ENCODE data around the gene FOXJ3. TPM values are rescaled to one million over a fixed set of nuclear protein-coding genes. Genes with fewer than 3 reads are reported as not detected.

The FOXJ3 gene
- total and polyA plus RNA-seq, 7 donors, result 14.4 to 53.8 (median 39.9) TPM

DNA sequence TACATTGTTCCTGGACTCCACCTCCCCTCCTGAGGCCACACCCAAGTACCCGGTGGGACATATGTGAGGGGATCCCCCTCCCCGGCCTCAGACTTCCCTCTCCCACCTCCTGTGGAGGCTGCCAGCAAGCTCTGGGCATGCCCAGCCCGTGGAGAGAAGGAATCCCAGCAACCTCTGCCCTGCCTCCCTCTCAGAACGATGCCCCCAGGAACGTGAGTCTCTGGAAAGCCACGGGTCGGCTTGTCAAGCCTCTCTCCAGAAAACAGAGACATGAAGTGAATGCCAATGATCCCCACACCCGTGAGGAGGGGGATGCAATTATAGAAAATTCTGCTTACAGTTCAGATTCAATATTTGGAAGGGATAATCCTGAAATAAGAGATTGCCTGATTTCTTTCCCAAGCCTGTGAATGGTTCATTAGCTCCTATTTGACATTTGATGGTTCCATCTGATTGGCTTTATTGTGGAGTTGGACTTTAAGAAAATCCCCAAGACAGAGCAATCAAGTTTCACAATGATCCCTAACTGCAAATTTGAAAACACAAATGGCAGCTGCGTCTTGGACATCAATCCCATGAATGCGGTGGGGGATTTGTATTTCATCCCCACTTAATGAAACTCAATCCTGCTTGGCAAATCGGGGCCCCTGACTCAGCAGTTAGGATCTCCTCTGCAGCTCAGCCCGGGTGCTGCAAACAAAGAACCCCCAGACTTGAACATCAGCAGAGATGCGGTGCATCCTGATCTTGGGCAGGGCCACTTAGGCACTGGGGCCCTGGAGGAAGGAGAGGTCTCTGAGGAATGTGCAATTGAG, 190.9 kb downstream of the FOXJ3 start:
- no peaks in the 10 kb centered on the region for H3K9me3 ChIP-seq
- intact Hi-C loops (cut with DNase I), result no loop called here
- WGBS, 2 donors, result 52 to 65% methylated on average over 13 of the region's 13 CpGs
- peaks cover 0 to 56% (median 34%) of the 10 kb centered on the region in 3 donors for H3K27me3 ChIP-seq
- no peaks in the 10 kb centered on the region for H3K4me1 ChIP-seq
- DNase-seq, result no peak
- no peak overlapping the region for H3K4me3 ChIP-seq
- no peak overlapping the region for H3K27ac ChIP-seq
- TF ChIP-seq, protein P1, sequence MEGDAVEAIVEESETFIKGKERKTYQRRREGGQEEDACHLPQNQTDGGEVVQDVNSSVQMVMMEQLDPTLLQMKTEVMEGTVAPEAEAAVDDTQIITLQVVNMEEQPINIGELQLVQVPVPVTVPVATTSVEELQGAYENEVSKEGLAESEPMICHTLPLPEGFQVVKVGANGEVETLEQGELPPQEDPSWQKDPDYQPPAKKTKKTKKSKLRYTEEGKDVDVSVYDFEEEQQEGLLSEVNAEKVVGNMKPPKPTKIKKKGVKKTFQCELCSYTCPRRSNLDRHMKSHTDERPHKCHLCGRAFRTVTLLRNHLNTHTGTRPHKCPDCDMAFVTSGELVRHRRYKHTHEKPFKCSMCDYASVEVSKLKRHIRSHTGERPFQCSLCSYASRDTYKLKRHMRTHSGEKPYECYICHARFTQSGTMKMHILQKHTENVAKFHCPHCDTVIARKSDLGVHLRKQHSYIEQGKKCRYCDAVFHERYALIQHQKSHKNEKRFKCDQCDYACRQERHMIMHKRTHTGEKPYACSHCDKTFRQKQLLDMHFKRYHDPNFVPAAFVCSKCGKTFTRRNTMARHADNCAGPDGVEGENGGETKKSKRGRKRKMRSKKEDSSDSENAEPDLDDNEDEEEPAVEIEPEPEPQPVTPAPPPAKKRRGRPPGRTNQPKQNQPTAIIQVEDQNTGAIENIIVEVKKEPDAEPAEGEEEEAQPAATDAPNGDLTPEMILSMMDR (IDR thresholded peaks at IDR 0.05), result no peak
- TF ChIP-seq POLR2A (IDR thresholded peaks at IDR 0.05), result no peak
- TF ChIP-seq EP300 (IDR thresholded peaks at IDR 0.05), result no peak
- TF ChIP-seq POLR2AphosphoS5 (IDR thresholded peaks at IDR 0.05), result no peak
- H3K36me3 ChIP-seq, result no peaks in the 10 kb centered on the region

DNA sequence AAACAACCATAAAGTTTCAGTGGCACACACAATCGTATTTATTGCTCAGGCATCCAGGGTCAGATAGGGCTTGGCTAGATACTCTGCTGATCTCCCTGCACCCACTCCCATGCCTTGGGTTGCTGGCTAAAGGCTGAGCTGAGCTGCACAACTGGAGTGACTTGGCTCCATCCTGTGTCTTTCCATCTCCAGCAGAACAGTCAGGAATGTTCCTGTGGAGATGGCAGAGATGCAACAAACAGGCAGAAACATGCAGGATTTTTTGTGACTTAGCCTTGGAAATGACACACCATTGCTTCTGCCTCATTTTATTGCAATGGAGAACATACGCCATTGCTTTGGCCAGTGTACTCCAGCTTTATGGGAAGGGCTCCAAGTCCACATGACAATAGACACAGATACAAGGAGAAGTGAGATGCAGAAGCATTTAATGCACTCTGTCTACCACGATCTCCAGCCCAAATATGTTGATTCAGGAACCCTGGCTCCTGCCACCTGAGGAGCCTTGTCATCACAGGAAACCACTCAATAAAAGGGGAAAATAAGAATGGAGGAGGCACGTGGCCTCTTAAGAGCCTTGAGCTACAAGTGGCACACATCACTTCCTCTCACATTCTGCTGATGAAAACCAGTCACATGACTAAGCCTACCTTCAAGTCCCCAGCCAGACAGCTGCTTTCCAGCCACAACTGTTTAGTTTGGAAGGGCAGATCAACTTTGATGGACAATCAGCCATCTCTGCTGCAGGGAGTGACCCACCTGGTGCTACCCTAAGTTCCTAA, 191.9 kb downstream of the FOXJ3 start:
- no peak for DNase-seq
- no peak overlapping the region for H3K4me3 ChIP-seq
- H3K4me1 ChIP-seq, result no peaks in the 10 kb centered on the region
- H3K27me3 ChIP-seq, result peaks cover 0 to 53% (median 34%) of the 10 kb centered on the region in 3 donors
- no peaks in the 10 kb centered on the region for H3K36me3 ChIP-seq
- no peak overlapping the region for H3K27ac ChIP-seq
- TF ChIP-seq POLR2AphosphoS5 (IDR thresholded peaks at IDR 0.05), result no peak
- TF ChIP-seq, protein P1 (IDR thresholded peaks at IDR 0.05), result no peak
- no peak for TF ChIP-seq EP300 (IDR thresholded peaks at IDR 0.05)
- TF ChIP-seq POLR2A (IDR thresholded peaks at IDR 0.05), result no peak
- WGBS, 2 donors, result 23 to 45% methylated on average over 4 of the region's 4 CpGs
- H3K9me3 ChIP-seq, result no peaks in the 10 kb centered on the region
- intact Hi-C loops (cut with DNase I), result no loop called here

DNA sequence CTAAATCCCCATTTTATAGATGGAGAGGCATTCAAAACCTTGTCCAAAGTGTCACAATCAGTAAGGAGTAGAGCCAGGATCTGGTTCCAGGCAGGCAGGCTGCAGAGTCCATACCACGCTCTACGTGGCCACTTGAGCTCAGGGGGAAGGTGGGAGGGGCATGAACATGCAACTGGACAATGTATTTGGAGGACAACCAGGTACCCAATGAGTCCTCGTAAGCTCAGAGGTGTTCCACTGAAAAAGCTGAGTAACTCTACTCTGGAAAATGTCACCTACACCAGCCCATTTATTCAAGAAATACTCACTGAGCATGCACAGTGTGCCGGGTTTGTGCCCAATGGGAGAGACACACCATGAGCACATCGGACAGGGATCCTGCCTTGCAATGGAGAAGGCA, 193.1 kb downstream of the FOXJ3 start:
- 87 to 89% methylated on average over 5 of the region's 5 CpGs for WGBS, 2 donors
- H3K9me3 ChIP-seq, result no peaks in the 10 kb centered on the region
- H3K27me3 ChIP-seq, result peaks cover 0 to 43% (median 26%) of the 10 kb centered on the region in 3 donors
- no peak overlapping the region for H3K4me3 ChIP-seq
- no peak for DNase-seq
- H3K36me3 ChIP-seq, result no peaks in the 10 kb centered on the region
- intact Hi-C loops (cut with DNase I), result no loop called here
- H3K27ac ChIP-seq, result no peak overlapping the region
- TF ChIP-seq POLR2AphosphoS5 (IDR thresholded peaks at IDR 0.05) (no peak), POLR2A (IDR thresholded peaks at IDR 0.05) (no peak), EP300 (IDR thresholded peaks at IDR 0.05) (no peak)
- TF ChIP-seq, protein P1 (IDR thresholded peaks at IDR 0.05), result no peak
- no peaks in the 10 kb centered on the region for H3K4me1 ChIP-seq

DNA sequence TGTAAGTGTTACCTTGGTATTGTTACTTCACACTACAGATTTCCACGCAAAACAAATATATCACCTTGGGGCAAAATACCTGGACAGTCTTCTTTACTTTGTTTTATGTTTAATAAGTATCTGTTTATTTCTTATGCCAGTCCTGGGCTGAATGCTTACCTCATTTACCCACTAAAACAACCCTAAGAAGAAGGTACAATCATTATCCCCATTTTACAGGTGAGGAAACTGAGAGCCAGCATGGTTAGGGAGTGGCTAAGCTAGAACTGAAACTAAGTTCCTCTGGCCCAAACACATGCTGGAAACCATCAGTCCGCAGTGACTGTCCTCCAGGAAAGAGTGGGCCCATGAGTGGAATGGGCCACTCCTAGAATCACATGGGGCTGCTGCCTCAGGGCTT, 194.8 kb downstream of the FOXJ3 start:
- Histone ChIP-seq H3K9me3 (no peaks in the 10 kb centered on the region), H3K27ac (no peak overlapping the region), H3K4me1 (no peaks in the 10 kb centered on the region), H3K4me3 (no peak overlapping the region), H3K36me3 (no peaks in the 10 kb centered on the region), H3K27me3 (peaks cover 0 to 25% (median 9%) of the 10 kb centered on the region in 3 donors)
- 94 to 97% methylated on average over 2 of the region's 2 CpGs for WGBS, 2 donors
- DNase-seq, result no peak
- intact Hi-C loops (cut with DNase I), result no loop called here
- TF ChIP-seq, protein P1 (IDR thresholded peaks at IDR 0.05), result no peak
- TF ChIP-seq POLR2A (IDR thresholded peaks at IDR 0.05), result no peak
- TF ChIP-seq POLR2AphosphoS5 (IDR thresholded peaks at IDR 0.05), result no peak
- TF ChIP-seq EP300 (IDR thresholded peaks at IDR 0.05), result no peak

Data from sigmoid colon (tissue), 7 donors.